SK-MEL-5 (cell line): ENCODE results near the gene OR2AE1. TPM values are rescaled to one million over a fixed set of nuclear protein-coding genes. Genes with fewer than 3 reads are reported as not detected.

Source experiments
- DNase-seq: peaks from one replicate; pipeline ENCODE4 v3.0.0-alpha.2; 2016; ENCODE audit warnings: low read depth, low spot score
- in situ Hi-C: cut with HindIII; loops from 2 replicates; pipeline ENCODE4 v1.10.0; 2016; ENCODE audit warnings: low sequenced_read_pairs, high pct_unique_total_duplicates, low pct_unique_long_range_greater_than_20kb
- small RNA-seq, 2 experiments: library from RNA; depleted of rRNA; stranded (forward); fragments of <200 nt; gene quantifications; one replicate each; pipeline ENCODE3, GENCODE V24; 2014
- total RNA-seq: library from RNA; depleted of rRNA; stranded (reverse); fragments of >200 nt; shearing (Covaris generic); gene quantifications from 2 replicates; pipeline ENCODE4 v1.2.3, GENCODE V29; 2014; rRNA removed

Gene OR2AE1
- total RNA-seq, 1 experiment from 2014 or later, result not detected

DNA sequence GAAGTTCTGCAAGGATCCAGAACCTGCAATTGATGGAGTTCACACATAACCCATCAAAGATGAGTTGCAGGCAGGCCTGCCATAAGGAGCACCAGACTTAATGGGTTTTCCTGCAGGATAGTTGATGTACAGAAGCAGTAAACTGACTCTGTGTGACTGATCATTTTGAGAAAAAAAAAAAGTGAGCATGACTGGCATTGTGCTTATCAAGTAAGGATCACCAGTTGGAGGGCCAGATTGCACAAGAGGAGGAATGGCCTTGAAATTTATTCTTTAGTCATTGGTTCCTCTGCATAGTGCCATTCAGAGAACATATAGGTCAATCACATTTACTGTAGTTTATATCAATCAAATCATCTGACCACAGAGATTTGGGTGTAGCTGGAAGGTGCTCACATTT, 45.2 kb downstream of the OR2AE1 start:
- in situ Hi-C loops, result no loop called here
- no peak for DNase-seq

DNA sequence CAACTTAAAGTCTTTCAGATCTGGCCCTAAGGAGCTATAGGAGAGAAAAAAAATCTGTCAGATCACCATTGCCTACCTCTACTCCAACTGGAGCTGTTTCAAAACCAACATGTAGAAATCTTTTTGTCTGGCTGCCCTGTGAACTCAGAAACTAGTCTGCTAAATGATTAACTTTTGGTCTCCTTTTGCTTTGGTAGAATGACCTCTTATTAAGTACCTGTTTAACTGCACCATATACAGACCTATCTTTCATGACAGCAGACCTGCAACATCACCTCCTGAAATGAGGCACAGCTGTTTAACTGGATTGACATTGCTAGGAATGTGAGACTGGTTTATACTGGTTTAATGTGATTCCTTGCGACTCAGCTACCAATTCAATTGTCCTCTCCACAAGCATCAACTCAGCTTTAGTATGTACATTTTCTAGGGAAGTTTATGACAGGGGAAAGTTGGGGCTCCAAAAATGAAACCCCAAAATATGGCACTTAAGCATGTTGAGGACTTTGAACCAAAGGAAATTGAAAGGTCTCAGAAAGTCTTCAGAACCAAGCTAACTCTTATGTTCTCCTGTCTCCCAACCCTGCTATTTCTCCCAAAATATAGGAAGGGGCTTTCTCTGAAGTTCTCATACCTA, 47.2 kb downstream of the OR2AE1 start:
- no peak for DNase-seq
- in situ Hi-C loops, result no loop called here

DNA sequence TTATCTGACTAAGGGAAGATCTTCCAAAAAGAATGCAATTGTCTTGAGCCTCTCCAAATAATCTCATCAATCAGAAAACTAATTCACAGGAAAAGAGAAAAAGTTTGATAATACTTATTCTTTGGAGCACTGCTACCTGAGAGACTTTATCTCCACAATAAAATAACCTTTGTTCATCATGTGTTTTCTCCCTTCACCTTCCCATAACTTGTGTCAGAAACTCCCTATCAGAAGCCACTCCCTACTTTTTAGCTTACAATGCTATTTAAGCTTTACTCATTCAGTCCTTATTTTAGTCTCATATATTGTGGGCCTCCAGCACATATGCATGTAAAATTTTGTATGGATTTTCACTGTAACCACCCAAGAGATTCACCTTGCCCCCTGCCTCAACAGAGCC, 48.0 kb downstream of the OR2AE1 start:
- in situ Hi-C loops, result no loop called here
- DNase-seq, result no peak

DNA sequence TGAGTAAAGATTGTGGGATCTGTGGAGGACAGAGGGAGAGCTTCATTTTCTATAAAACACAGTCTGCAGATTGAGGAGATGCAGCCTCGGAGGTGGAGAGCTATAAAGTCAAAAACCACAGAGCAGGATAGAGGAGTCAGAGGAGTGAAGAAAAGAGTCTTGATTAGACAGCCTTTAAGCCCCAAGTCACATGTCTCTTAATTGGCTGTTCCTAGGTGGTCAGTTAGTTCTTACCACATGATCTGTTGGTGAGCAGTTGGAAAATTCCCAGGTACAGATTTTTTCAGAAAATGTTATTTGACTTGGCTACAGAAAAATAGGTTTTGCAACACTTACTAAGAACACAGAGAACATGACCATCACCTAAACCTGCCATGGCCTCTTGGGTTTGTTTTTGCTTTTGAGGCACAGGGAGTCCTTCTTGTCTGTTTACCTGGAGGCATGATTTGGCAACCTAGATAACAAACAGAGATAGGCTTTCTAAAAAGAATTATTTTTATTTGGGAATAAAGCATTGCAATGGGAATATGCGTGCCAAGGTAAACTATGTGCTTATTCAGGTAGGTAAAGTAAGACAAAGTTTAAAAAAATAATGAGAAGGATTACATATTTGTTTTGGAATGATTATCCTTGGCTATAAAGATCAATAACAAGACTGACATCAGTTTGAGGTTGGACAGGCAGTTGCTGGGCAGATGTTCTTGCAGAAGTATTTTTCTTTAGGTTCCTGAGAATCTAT, 49.6 kb downstream of the OR2AE1 start:
- in situ Hi-C loops, result no loop called here
- DNase-seq, result no peak

Small RNA genes within 50 kb of the gene (small RNA-seq; reads per million reads assigned to genes)
- gene AC011904.1, result 0 reads per million in 2 experiments
- 0 reads per million in 2 experiments for gene CYP3A52P

Other genes with a start within 250 kb of the OR2AE1 start
- gene CYP3A5, start 197.0 kb downstream of the OR2AE1 start, total RNA-seq, result not detected in 2 replicates
- not detected in 2 replicates for gene CYP3A7, start 141.8 kb downstream of the OR2AE1 start, total RNA-seq
- not detected in 2 replicates for gene CYP3A4, start 92.8 kb downstream of the OR2AE1 start, total RNA-seq
- not detected in 2 replicates for gene CYP3A43, start 49.0 kb downstream of the OR2AE1 start, total RNA-seq
- gene TRIM4, start 42.5 kb upstream of the OR2AE1 start, total RNA-seq, result not detected in 2 replicates
- 0.29 and 1.0 TPM in 2 replicates for gene GJC3, start 52.6 kb upstream of the OR2AE1 start, total RNA-seq
- gene AZGP1, start 99.0 kb upstream of the OR2AE1 start, total RNA-seq, result 1.1 and 1.8 TPM in 2 replicates
- gene ZKSCAN1, start 138.6 kb upstream of the OR2AE1 start, total RNA-seq, result 34.7 and 37.2 TPM in 2 replicates
- gene ZSCAN21, start 172.7 kb upstream of the OR2AE1 start, total RNA-seq, result 21.3 and 22.8 TPM in 2 replicates
- gene ZNF3, start 204.7 kb upstream of the OR2AE1 start, total RNA-seq, result 32.0 and 35.2 TPM in 2 replicates
- 75.2 and 80.9 TPM in 2 replicates for gene COPS6, start 211.9 kb upstream of the OR2AE1 start, total RNA-seq
- 163 and 176 TPM in 2 replicates for gene MCM7, start 224.4 kb upstream of the OR2AE1 start, total RNA-seq
- 15.9 and 16.4 TPM in 2 replicates for gene AP4M1, start 224.6 kb upstream of the OR2AE1 start, total RNA-seq
- 27.3 and 33.6 TPM in 2 replicates for gene TAF6, start 242.3 kb upstream of the OR2AE1 start, total RNA-seq
- 21.7 and 21.9 TPM in 2 replicates for gene CNPY4, start 242.6 kb upstream of the OR2AE1 start, total RNA-seq
- 2.2 and 4.1 TPM in 2 replicates for gene MBLAC1, start 249.9 kb upstream of the OR2AE1 start, total RNA-seq